ENCODE results near the gene TAF11L2. TPM values are rescaled to one million over a fixed set of nuclear protein-coding genes. Genes with fewer than 3 reads are reported as not detected.
"Not testable (repeated sequence)": the region's sequence is repeated elsewhere in the genome, so short reads cannot be mapped to it uniquely, and the experiment has no call there.

TAF11L2 gene
- total RNA-seq, 2 experiments from 2014 or later = not detected

DNA sequence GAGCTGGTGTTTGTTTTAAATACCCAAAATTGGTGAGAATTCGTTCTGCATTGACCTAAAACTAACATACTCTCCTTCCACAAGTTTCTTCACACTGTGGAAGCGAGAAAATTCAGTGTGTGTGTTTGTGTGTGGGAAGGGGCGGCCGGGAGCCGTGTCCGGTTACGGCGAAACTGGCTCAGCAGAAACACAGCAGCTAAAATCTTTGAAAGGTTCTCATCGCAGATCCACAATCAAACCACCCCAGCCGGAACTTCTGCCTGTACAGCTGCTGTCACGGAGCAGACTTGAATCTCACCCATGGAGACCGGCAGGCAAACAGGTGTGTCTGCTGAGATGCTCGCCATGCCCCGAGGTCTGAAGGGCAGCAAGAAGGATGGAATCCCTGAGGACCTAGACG is 26.9 kb downstream of the TAF11L2 start, which contains the start of gene TAF11L5:
TSS of gene TAF11L5 (plus strand) at position 301 of the 400 bp plus-strand sequence.
- POLR2A ChIA-PET, CTCF ChIA-PET: not testable (repeated sequence)

DNA sequence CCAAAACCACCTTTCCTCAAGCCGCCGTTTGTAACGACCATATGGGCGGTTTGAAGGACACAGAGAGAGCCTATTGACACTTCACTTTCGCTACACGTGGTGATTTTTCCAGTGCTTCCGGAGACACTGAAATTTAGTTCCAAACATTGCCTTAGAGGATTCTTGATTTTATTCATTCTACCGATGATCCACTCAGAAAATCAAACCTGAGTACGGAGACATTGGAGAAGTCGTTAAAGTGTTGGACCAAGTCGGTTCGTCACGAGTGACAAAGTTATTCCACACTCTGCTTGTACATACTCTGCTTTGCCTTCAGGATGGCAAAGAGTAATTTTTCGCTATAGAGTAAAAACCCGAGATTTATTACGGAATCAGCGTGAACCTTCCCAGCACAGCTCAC is 28.5 kb downstream of the TAF11L2 start:
- POLR2A ChIA-PET, CTCF ChIA-PET: not testable (repeated sequence)

DNA sequence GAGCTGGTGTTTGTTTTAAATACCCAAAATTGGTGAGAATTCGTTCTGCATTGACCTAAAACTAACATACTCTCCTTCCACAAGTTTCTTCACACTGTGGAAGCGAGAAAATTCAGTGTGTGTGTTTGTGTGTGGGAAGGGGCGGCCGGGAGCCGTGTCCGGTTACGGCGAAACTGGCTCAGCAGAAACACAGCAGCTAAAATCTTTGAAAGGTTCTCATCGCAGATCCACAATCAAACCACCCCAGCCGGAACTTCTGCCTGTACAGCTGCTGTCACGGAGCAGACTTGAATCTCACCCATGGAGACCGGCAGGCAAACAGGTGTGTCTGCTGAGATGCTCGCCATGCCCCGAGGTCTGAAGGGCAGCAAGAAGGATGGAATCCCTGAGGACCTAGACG is 30.3 kb downstream of the TAF11L2 start, which contains the start of gene TAF11L6:
TSS of gene TAF11L6 (plus strand) at position 301 of the 400 bp plus-strand sequence.
- CTCF ChIA-PET, POLR2A ChIA-PET: not testable (repeated sequence)

Other genes with a start within 250 kb of the TAF11L2 start
- not detected for gene TAF11L3, start 20.1 kb downstream of the TAF11L2 start, total RNA-seq
- gene TAF11L4, start 23.6 kb downstream of the TAF11L2 start, total RNA-seq = not detected
- not detected for gene TAF11L5, start 27.0 kb downstream of the TAF11L2 start, total RNA-seq
- not detected for gene TAF11L6, start 30.4 kb downstream of the TAF11L2 start, total RNA-seq
- gene TAF11L7, start 87.5 kb downstream of the TAF11L2 start, total RNA-seq = not detected
- not detected for gene TAF11L8, start 92.7 kb downstream of the TAF11L2 start, total RNA-seq
- not detected for gene TAF11L9, start 96.2 kb downstream of the TAF11L2 start, total RNA-seq
- not detected for gene TAF11L10, start 99.6 kb downstream of the TAF11L2 start, total RNA-seq
- gene TAF11L11, start 106.0 kb downstream of the TAF11L2 start, total RNA-seq = not detected
- not detected for gene TAF11L12, start 112.2 kb downstream of the TAF11L2 start, total RNA-seq
- gene TAF11L13, start 133.9 kb downstream of the TAF11L2 start, total RNA-seq = not detected
- gene TAF11L14, start 136.2 kb downstream of the TAF11L2 start, total RNA-seq = not detected